GM23338 (cell line): ENCODE measurements around the gene TMSB15B. TPM values are rescaled to one million over a fixed set of nuclear protein-coding genes. Genes with fewer than 3 reads are reported as not detected.

Experiments
- ATAC-seq: fragments of 200-7000 bp; cut with Tn5 transposase; 3 replicates; pipeline ENCODE4 v1.9.1; 2020
- DNase-seq: peaks from one replicate; pipeline ENCODE4 v3.0.0-alpha.2; 2015; ENCODE audit warnings: low spot score
- H2AFZ ChIP-seq: fragments of 200-600 bp; sonication (generic); 2 replicates; pipeline ENCODE4 v1.8.0; 2016; ENCODE audit warnings: antibody characterized with exemption, mild to moderate bottlenecking, moderate library complexity
- H3F3A ChIP-seq: fragments of 200-600 bp; sonication (generic); replicated peaks from 2 replicates; pipeline ENCODE4 v1.8.0; 2017; ENCODE audit warnings: antibody characterized with exemption, mixed run types, low read depth
- H3K27ac ChIP-seq: fragments of 200-600 bp; sonication (generic); 2 replicates; pipeline ENCODE4 v1.6.1; 2016; ENCODE audit warnings: low read depth
- H3K27me3 ChIP-seq: fragments of 200-600 bp; sonication (generic); 2 replicates; pipeline ENCODE4 v1.8.0; 2016; ENCODE audit warnings: mild to moderate bottlenecking, mixed run types, moderate library complexity; ENCODE audit not compliant: insufficient read depth
- H3K36me3 ChIP-seq: fragments of 200-600 bp; sonication (generic); 2 replicates; pipeline ENCODE4 v1.8.0; 2016; ENCODE audit warnings: mild to moderate bottlenecking; ENCODE audit not compliant: insufficient read depth
- H3K4me1 ChIP-seq: fragments of 200-600 bp; sonication (generic); 2 replicates; pipeline ENCODE4 v1.8.0; 2016; ENCODE audit warnings: mild to moderate bottlenecking, moderate library complexity; ENCODE audit not compliant: insufficient read depth
- H3K4me2 ChIP-seq: fragments of 200-600 bp; sonication (generic); 2 replicates; pipeline ENCODE4 v1.7.1; 2017; ENCODE audit warnings: mixed run types
- H3K4me3 ChIP-seq: fragments of 200-600 bp; sonication (generic); 2 replicates; pipeline ENCODE4 v1.6.1; 2016; ENCODE audit warnings: mixed run types
- H3K79me2 ChIP-seq: fragments of 200-600 bp; sonication (generic); replicated peaks from 2 replicates; pipeline ENCODE4 v1.8.0; 2017; ENCODE audit warnings: mild to moderate bottlenecking; ENCODE audit not compliant: insufficient read depth
- H3K9me2 ChIP-seq: fragments of 200-600 bp; sonication (generic); 2 replicates; pipeline ENCODE4 v1.8.0; 2017; ENCODE audit not compliant: insufficient read depth
- H4K20me1 ChIP-seq: fragments of 200-600 bp; sonication (generic); replicated peaks from 2 replicates; pipeline ENCODE4 v1.8.0; 2017; ENCODE audit warnings: mild to moderate bottlenecking; ENCODE audit not compliant: insufficient read depth
- H3K27ac Mint-ChIP-seq: 2 replicates; pipeline ENCODE4 v1.8.0; 2020; ENCODE audit warnings: inconsistent platforms, mild to moderate bottlenecking, moderate library complexity, mixed read lengths
- H3K27me3 Mint-ChIP-seq: 3 replicates; pipeline ENCODE4 v1.8.0; 2022; ENCODE audit warnings: low read depth, mild to moderate bottlenecking, moderate library complexity, mixed read lengths, inconsistent platforms; ENCODE audit not compliant: insufficient read depth, poor library complexity
- H3K36me3 Mint-ChIP-seq: 3 replicates; pipeline ENCODE4 v1.8.0; 2021; ENCODE audit warnings: low read depth, mild to moderate bottlenecking, inconsistent platforms, moderate library complexity, mixed read lengths
- H3K4me1 Mint-ChIP-seq: 3 replicates; pipeline ENCODE4 v1.8.0; 2020; ENCODE audit warnings: mild to moderate bottlenecking, inconsistent platforms, mixed read lengths
- H3K4me3 Mint-ChIP-seq: 3 replicates; pipeline ENCODE4 v1.8.0; 2021; ENCODE audit warnings: moderate library complexity, mild to moderate bottlenecking, inconsistent platforms, mixed read lengths
- H3K9me3 Mint-ChIP-seq: 3 replicates; pipeline ENCODE4 v1.8.0; 2020; ENCODE audit warnings: moderate library complexity, mild to moderate bottlenecking, inconsistent platforms, mixed read lengths
- CREB1 ChIP-seq: fragments of 250-450 bp; sonication (Bioruptor Pico); IDR thresholded peaks from 2 replicates; pipeline ENCODE4 v1.5.0; 2020; ENCODE audit warnings: low read depth, mild to moderate bottlenecking, moderate library complexity
- POLR2AphosphoS5 ChIP-seq: IDR thresholded peaks from 2 replicates; pipeline ENCODE4 v1.6.1; 2016; ENCODE audit warnings: antibody characterized with exemption, low read depth
- REST ChIP-seq: IDR thresholded peaks from one replicate; pipeline ENCODE4 v1.6.1; 2018; ENCODE audit warnings: antibody characterized with exemption; ENCODE audit not compliant: unreplicated experiment
- ZNF331 ChIP-seq: fragments of 250-450 bp; sonication (Bioruptor Pico); IDR thresholded peaks from 2 replicates; pipeline ENCODE4 v1.5.0; 2020; ENCODE audit warnings: low read depth, mild to moderate bottlenecking, moderate library complexity
- polyA plus RNA-seq: library from polyadenylated mRNA; unstranded; fragments of >200 nt; fragmentation: Nextera tagmentation; extraction: Ambion mirVana; gene quantifications from 2 replicates; pipeline ENCODE4 v1.2.1, GENCODE V29; 2016
- total RNA-seq: library from RNA; depleted of rRNA; stranded (reverse); fragments of >200 nt; shearing (Covaris generic); gene quantifications from 2 replicates; pipeline ENCODE4 v1.2.3, GENCODE V29; 2014
- TF ChIP-seq, protein P1 (sequence below), 2 experiments: fragments of 200-600 bp in 1 of 2; sonication (generic) in 1 of 2; conservative IDR thresholded peaks; 2 replicates each; pipeline versions ENCODE4 v1.5.1 to v1.6.1; 2016 to 2017; ENCODE audit warnings: antibody characterized with exemption in 2 of 2, low read depth in 2 of 2, mild to moderate bottlenecking in 2 of 2, moderate library complexity in 1 of 2

The TMSB15B gene
- total and polyA plus RNA-seq, 2 experiments from 2014 or later, result 14.3 to 35.3 TPM

GRCh38 chrX:103918571-103919269 lies 43.7 kb upstream of the TMSB15B start:
- Mint-ChIP-seq H3K9me3 (no peaks in the 10 kb centered on the region; the same call in 2 of the 3 replicates), H3K36me3 (no peaks in the 10 kb centered on the region), H3K4me3 (peak overlapping the region; percentile 87), H3K27me3 (peaks cover 8% of the 10 kb centered on the region), H3K27ac (peak overlapping the region; percentile 80; the same call in 1 of the 2 replicates), H3K4me1 (peaks cover 10% of the 10 kb centered on the region)
- no peak; the same call in 1 of the 2 replicates for TF ChIP-seq CREB1 (CRISPR knock-in tag)
- TF ChIP-seq POLR2AphosphoS5, result peak; percentile 29; the same call in 1 of the 2 replicates
- TF ChIP-seq REST, result no peak
- no peak for TF ChIP-seq ZNF331 (CRISPR knock-in tag)
- no peaks in the 10 kb centered on the region for H3K36me3 ChIP-seq
- peak; percentile 82 for ATAC-seq
- H4K20me1 ChIP-seq, result no peaks in the 10 kb centered on the region
- peak overlapping the region; percentile 26; the same call in 1 of the 2 replicates for H3K27ac ChIP-seq
- H3K4me2 ChIP-seq, result peak overlapping the region; percentile 71
- H3K9me2 ChIP-seq, result no peaks in the 10 kb centered on the region
- 0 out of 2 replicates have a peak, but pooled peaks cover 2% of the 10 kb centered on the region for H3K4me1 ChIP-seq
- no peaks in the 10 kb centered on the region for H3K79me2 ChIP-seq
- H3K4me3 ChIP-seq, result peak overlapping the region; percentile 58
- H3F3A ChIP-seq, result no peaks in the 10 kb centered on the region
- DNase-seq, result peak; percentile 70
- H2AFZ ChIP-seq, result no peak overlapping the region
- H3K27me3 ChIP-seq, result 0 out of 2 replicates have a peak, but pooled peaks cover 3% of the 10 kb centered on the region

DNA sequence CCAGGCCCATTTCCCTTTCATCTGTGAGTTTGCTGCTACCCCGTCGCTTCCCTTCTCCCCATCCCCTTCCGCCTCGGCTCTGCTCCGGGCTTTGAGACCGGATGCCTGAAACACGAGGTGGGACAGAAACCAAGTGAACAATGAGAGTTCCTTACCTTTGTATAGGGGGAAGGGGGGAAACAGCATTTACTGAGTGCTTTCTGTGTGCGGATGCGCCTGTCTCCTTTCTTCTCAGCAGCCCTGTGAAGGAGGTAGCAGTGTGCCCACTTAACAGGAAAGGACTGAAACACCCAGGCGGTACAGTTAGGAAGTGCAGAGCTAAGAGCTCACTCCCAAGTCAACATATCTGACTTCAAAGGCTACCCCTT lies 43.2 kb upstream of the TMSB15B start:
- H3K4me1 ChIP-seq, result 0 out of 2 replicates have a peak, but pooled peaks cover 2% of the 10 kb centered on the region
- no peaks in the 10 kb centered on the region for H3K9me2 ChIP-seq
- peak overlapping the region; percentile 87 for H3K4me3 Mint-ChIP-seq
- H4K20me1 ChIP-seq, result no peaks in the 10 kb centered on the region
- H3K4me1 Mint-ChIP-seq, result peaks cover 7% of the 10 kb centered on the region; the same call in 2 of the 3 replicates
- no peaks in the 10 kb centered on the region for H3F3A ChIP-seq
- peaks cover 8% of the 10 kb centered on the region for H3K27me3 Mint-ChIP-seq
- peak; percentile 59 for ATAC-seq
- peak overlapping the region; percentile 52; the same call in 1 of the 2 replicates for H2AFZ ChIP-seq
- H3K4me3 ChIP-seq, result peak overlapping the region; percentile 58
- no peaks in the 10 kb centered on the region for H3K36me3 ChIP-seq
- 0 out of 2 replicates have a peak, but pooled peaks cover 3% of the 10 kb centered on the region for H3K27me3 ChIP-seq
- peak overlapping the region; percentile 26; the same call in 1 of the 2 replicates for H3K27ac ChIP-seq
- H3K79me2 ChIP-seq, result no peaks in the 10 kb centered on the region
- H3K27ac Mint-ChIP-seq, result peak overlapping the region; percentile 81; the same call in 1 of the 2 replicates
- H3K36me3 Mint-ChIP-seq, result no peaks in the 10 kb centered on the region
- DNase-seq, result no peak
- no peaks in the 10 kb centered on the region; the same call in 2 of the 3 replicates for H3K9me3 Mint-ChIP-seq
- H3K4me2 ChIP-seq, result peak overlapping the region; percentile 71
- TF ChIP-seq REST, result no peak
- TF ChIP-seq, protein P1, sequence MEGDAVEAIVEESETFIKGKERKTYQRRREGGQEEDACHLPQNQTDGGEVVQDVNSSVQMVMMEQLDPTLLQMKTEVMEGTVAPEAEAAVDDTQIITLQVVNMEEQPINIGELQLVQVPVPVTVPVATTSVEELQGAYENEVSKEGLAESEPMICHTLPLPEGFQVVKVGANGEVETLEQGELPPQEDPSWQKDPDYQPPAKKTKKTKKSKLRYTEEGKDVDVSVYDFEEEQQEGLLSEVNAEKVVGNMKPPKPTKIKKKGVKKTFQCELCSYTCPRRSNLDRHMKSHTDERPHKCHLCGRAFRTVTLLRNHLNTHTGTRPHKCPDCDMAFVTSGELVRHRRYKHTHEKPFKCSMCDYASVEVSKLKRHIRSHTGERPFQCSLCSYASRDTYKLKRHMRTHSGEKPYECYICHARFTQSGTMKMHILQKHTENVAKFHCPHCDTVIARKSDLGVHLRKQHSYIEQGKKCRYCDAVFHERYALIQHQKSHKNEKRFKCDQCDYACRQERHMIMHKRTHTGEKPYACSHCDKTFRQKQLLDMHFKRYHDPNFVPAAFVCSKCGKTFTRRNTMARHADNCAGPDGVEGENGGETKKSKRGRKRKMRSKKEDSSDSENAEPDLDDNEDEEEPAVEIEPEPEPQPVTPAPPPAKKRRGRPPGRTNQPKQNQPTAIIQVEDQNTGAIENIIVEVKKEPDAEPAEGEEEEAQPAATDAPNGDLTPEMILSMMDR (conservative IDR thresholded peaks at IDR 0.05; ENCODE audit: low read depth in 2 of 2), result no peak; a peak in 1 of 4 replicates
